A549 (cell line): ENCODE measurements around the gene MADCAM1.

ENCODE experiments used
- CBX2 ChIP-seq: fragments of 200-600 bp; sonication (generic); IDR thresholded peaks from 2 replicates; pipeline ENCODE4 v1.6.1; 2016; ENCODE audit warnings: low read depth, mild to moderate bottlenecking, borderline replicate concordance
- CEBPB ChIP-seq, 2 experiments: fragments of >200 bp in 1 of 2; sonication (Bioruptor Twin) in 1 of 2; formaldehyde crosslinking in 1 of 2; IDR thresholded peaks; 2 replicates each; pipeline ENCODE4 v1.6.1; 2012 to 2016
- FOSL2 ChIP-seq, 2 experiments: fragments of 450-650 bp in 1 of 2; fragments of >200 bp in 1 of 2; sonication (Bioruptor Twin) in 1 of 2; formaldehyde crosslinking; IDR thresholded peaks; 2 replicates each; pipeline versions ENCODE4 v1.5.0 to v1.6.1; 2016 to 2020; ENCODE audit warnings: mild to moderate bottlenecking in 1 of 2, moderate library complexity in 1 of 2
- HEYL ChIP-seq: fragments of 250-450 bp; sonication (Bioruptor Pico); IDR thresholded peaks from 2 replicates; pipeline ENCODE4 v1.8.0; 2021; ENCODE audit warnings: mild to moderate bottlenecking, moderate library complexity
- KDM5A ChIP-seq: fragments of 200-600 bp; sonication (generic); IDR thresholded peaks from 2 replicates; pipeline ENCODE4 v1.6.1; 2016; ENCODE audit warnings: antibody characterized with exemption, mild to moderate bottlenecking
- MAX ChIP-seq: IDR thresholded peaks from 2 replicates; pipeline ENCODE4 v1.6.1; 2012
- NPAS2 ChIP-seq: fragments of 250-450 bp; sonication (Bioruptor Pico); IDR thresholded peaks from 2 replicates; pipeline ENCODE4 v1.8.0; 2022; ENCODE audit warnings: mild to moderate bottlenecking, moderate library complexity, borderline replicate concordance
- POLR2A ChIP-seq: IDR thresholded peaks from 2 replicates; pipeline ENCODE4 v1.6.1; 2012; ENCODE audit warnings: mild to moderate bottlenecking, low read length
- RCOR1 ChIP-seq: fragments of 150-350 bp; IDR thresholded peaks from 2 replicates; pipeline ENCODE4 v1.6.1; 2014; ENCODE audit warnings: antibody characterized with exemption, low read length, low read depth
- ZFP36 ChIP-seq: fragments of 450-650 bp; IDR thresholded peaks from 2 replicates; pipeline ENCODE4 v1.6.1; 2014; ENCODE audit warnings: borderline replicate concordance; ENCODE audit not compliant: partially characterized antibody
- ZSCAN20 ChIP-seq: fragments of 250-450 bp; sonication (Bioruptor Pico); IDR thresholded peaks from 2 replicates; pipeline ENCODE4 v1.8.0; 2022; ENCODE audit warnings: mild to moderate bottlenecking, moderate library complexity
- TF ChIP-seq, protein P1 (sequence below): fragments of >200 bp; sonication (Bioruptor Twin); formaldehyde crosslinking; IDR thresholded peaks from 3 replicates; pipeline ENCODE4 v1.5.1; 2016

GRCh38 chr19:522726-523125 lies 26.4 kb downstream of the MADCAM1 start:
- TF ChIP-seq, protein P1, sequence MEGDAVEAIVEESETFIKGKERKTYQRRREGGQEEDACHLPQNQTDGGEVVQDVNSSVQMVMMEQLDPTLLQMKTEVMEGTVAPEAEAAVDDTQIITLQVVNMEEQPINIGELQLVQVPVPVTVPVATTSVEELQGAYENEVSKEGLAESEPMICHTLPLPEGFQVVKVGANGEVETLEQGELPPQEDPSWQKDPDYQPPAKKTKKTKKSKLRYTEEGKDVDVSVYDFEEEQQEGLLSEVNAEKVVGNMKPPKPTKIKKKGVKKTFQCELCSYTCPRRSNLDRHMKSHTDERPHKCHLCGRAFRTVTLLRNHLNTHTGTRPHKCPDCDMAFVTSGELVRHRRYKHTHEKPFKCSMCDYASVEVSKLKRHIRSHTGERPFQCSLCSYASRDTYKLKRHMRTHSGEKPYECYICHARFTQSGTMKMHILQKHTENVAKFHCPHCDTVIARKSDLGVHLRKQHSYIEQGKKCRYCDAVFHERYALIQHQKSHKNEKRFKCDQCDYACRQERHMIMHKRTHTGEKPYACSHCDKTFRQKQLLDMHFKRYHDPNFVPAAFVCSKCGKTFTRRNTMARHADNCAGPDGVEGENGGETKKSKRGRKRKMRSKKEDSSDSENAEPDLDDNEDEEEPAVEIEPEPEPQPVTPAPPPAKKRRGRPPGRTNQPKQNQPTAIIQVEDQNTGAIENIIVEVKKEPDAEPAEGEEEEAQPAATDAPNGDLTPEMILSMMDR, result no peak
- no peak for TF ChIP-seq POLR2A
- TF ChIP-seq ZSCAN20 (CRISPR knock-in tag), result no peak
- TF ChIP-seq CEBPB (IDR thresholded peaks at IDR 0.05), result no peak
- no peak for TF ChIP-seq NPAS2 (CRISPR knock-in tag)
- no peak for TF ChIP-seq ZFP36
- no peak for TF ChIP-seq RCOR1
- no peak for TF ChIP-seq MAX
- TF ChIP-seq KDM5A, result no peak
- no peak for TF ChIP-seq FOSL2 (IDR thresholded peaks at IDR 0.05)
- no peak for TF ChIP-seq FOSL2 (CRISPR knock-in tag; IDR thresholded peaks at IDR 0.05)
- no peak for TF ChIP-seq HEYL (CRISPR knock-in tag)
- no peak for TF ChIP-seq CBX2
